CD14-positive monocyte (primary cell): ENCODE data around the gene HGFAC. TPM values are rescaled to one million over a fixed set of nuclear protein-coding genes. Genes with fewer than 3 reads are reported as not detected.
A peak's percentile ranks its signal among the peaks of the same experiment; 100 is the strongest.

Source experiments
- DNase-seq, 3 donors: peaks; one replicate each; pipeline ENCODE4 v3.0.0-alpha.2; 2011 to 2022
- H2AFZ ChIP-seq: 2 replicates; pipeline ENCODE4 v1.6.0; 2012; ENCODE audit warnings: mild to moderate bottlenecking, low read depth, low read length, inconsistent platforms; ENCODE audit not compliant: insufficient read depth, poor library complexity, severe bottlenecking
- H3K27ac ChIP-seq, 2 donors: 1 replicate in 1 of 2; 2 replicates in 1 of 2; pipeline ENCODE4 v1.5.1; 2012 to 2013; ENCODE audit warnings: low read length in 2 of 2, control low read depth in 1 of 2, inconsistent platforms in 1 of 2, low read depth in 1 of 2, mild to moderate bottlenecking in 1 of 2
- H3K27me3 ChIP-seq, 2 donors: one replicate each; pipeline versions ENCODE4 v1.6.0 to v1.6.1; 2011 to 2013; ENCODE audit warnings: low read length in 2 of 2; ENCODE audit not compliant: control insufficient read depth in 2 of 2, insufficient read depth in 2 of 2
- H3K36me3 ChIP-seq, 2 donors: replicated peaks in 1 of 2; 1 replicate in 1 of 2; 2 replicates in 1 of 2; pipeline versions ENCODE4 v1.5.1 to v1.6.1; 2012 to 2013; ENCODE audit warnings: low read length in 2 of 2, control low read depth in 1 of 2, inconsistent platforms in 1 of 2, mild to moderate bottlenecking in 1 of 2; ENCODE audit not compliant: insufficient read depth in 2 of 2, control insufficient read depth in 1 of 2
- H3K4me1 ChIP-seq, 2 donors: 1 replicate in 1 of 2; 2 replicates in 1 of 2; pipeline versions ENCODE4 v1.5.1 to v1.6.1; 2012 to 2013; ENCODE audit warnings: low read length in 2 of 2, control low read depth in 1 of 2, inconsistent platforms in 1 of 2, mild to moderate bottlenecking in 1 of 2, moderate library complexity in 1 of 2; ENCODE audit not compliant: insufficient read depth in 2 of 2, control insufficient read depth in 1 of 2
- H3K4me2 ChIP-seq: replicated peaks from 2 replicates; pipeline ENCODE3; 2012; ENCODE audit warnings: low read length, moderate library complexity, mild to moderate bottlenecking; ENCODE audit not compliant: poor library complexity, severe bottlenecking; ENCODE audit errors: extremely low read depth
- H3K4me3 ChIP-seq, 3 experiments: fragments of 200-600 bp in 1 of 3; sonication (generic) in 1 of 3; replicated peaks in 1 of 3; 1 replicate in 2 of 3; 2 replicates in 1 of 3; pipeline ENCODE4 v1.5.1; 2011 to 2013; ENCODE audit warnings: low read length in 3 of 3, mild to moderate bottlenecking in 3 of 3, control low read depth in 2 of 3, low read depth in 2 of 3, inconsistent platforms in 1 of 3, moderate library complexity in 1 of 3
- H3K79me2 ChIP-seq: 2 replicates; pipeline ENCODE4 v1.6.0; 2012; ENCODE audit warnings: mild to moderate bottlenecking, control low read depth, inconsistent platforms, low read length, moderate library complexity; ENCODE audit not compliant: insufficient read depth
- H3K9ac ChIP-seq: 2 replicates; pipeline ENCODE4 v1.6.0; 2017; ENCODE audit warnings: low read length, mild to moderate bottlenecking; ENCODE audit not compliant: insufficient read depth, poor library complexity, severe bottlenecking
- H3K9me3 ChIP-seq, 2 donors: replicated peaks in 1 of 2; 1 replicate in 1 of 2; 2 replicates in 1 of 2; pipeline versions ENCODE4 v1.5.1 to v1.6.1; 2012 to 2013; ENCODE audit warnings: low read length in 2 of 2, control low read depth in 1 of 2; ENCODE audit not compliant: control insufficient read depth in 1 of 2, insufficient read depth in 1 of 2
- H4K20me1 ChIP-seq: 2 replicates; pipeline ENCODE4 v1.6.0; 2012; ENCODE audit warnings: mild to moderate bottlenecking, low read length, control low read depth, moderate library complexity; ENCODE audit not compliant: insufficient read depth
- H3K27ac Mint-ChIP-seq, 7 donors: one replicate each; pipeline ENCODE4 v1.8.0; 2020; ENCODE audit warnings: mild to moderate bottlenecking in 7 of 7, mixed read lengths in 7 of 7, moderate library complexity in 6 of 7, inconsistent platforms in 2 of 7
- H3K27me3 Mint-ChIP-seq, 3 donors: one replicate each; pipeline ENCODE4 v1.8.0; 2021 to 2022; ENCODE audit warnings: low read depth in 3 of 3, mild to moderate bottlenecking in 3 of 3, mixed read lengths in 3 of 3, moderate library complexity in 3 of 3, inconsistent platforms in 1 of 3
- H3K36me3 Mint-ChIP-seq, 2 donors: one replicate each; pipeline ENCODE4 v1.8.0; 2020; ENCODE audit warnings: mixed read lengths in 2 of 2, inconsistent platforms in 1 of 2, mild to moderate bottlenecking in 1 of 2
- H3K4me1 Mint-ChIP-seq: one replicate; pipeline ENCODE4 v1.8.0; 2020; ENCODE audit warnings: mild to moderate bottlenecking, mixed read lengths
- H3K4me3 Mint-ChIP-seq, 2 donors: one replicate each; pipeline ENCODE4 v1.8.0; 2020; ENCODE audit warnings: mild to moderate bottlenecking in 2 of 2, mixed read lengths in 2 of 2, moderate library complexity in 1 of 2
- H3K9me3 Mint-ChIP-seq, 7 donors: one replicate each; pipeline ENCODE4 v1.8.0; 2020 to 2022; ENCODE audit warnings: mixed read lengths in 7 of 7, mild to moderate bottlenecking in 6 of 7, moderate library complexity in 6 of 7, inconsistent platforms in 2 of 7
- WGBS: methylation state at CpG from one replicate; pipeline ENCODE4 v1.1.5; 2013; ENCODE audit warnings: missing lambda C conversion rate; ENCODE audit not compliant: insufficient coverage; 5-methylcytosine and 5-hydroxymethylcytosine counted together
- intact Hi-C, 2 donors: fragments of 100-400 bp; cut with micrococcal nuclease; formaldehyde crosslinking; loops; one replicate each; pipeline versions ENCODE4 v1.15.0 to v1.15.1; 2023
- polyA plus RNA-seq, 3 donors: library from polyadenylated mRNA; depleted of rRNA in 1 of 3; unstranded in 2 of 3; stranded (reverse) in 1 of 3; fragments of 300-500 nt in 2 of 3; fragments of >200 nt in 1 of 3; fragmentation: Illumina TruSeq in 2 of 3; gene quantifications; 1 replicate in 2 of 3; 2 replicates in 1 of 3; pipeline ENCODE4 v1.2.3, GENCODE V29; 2012 to 2021
- TF ChIP-seq, protein P1 (sequence below): fragments of 200-600 bp; IDR thresholded peaks from one replicate; pipeline ENCODE4 v1.8.0; 2022; ENCODE audit warnings: antibody characterized with exemption, mild to moderate bottlenecking

The HGFAC gene
- polyA plus RNA-seq, 3 donors = 0.17 TPM; not detected in 2

DNA sequence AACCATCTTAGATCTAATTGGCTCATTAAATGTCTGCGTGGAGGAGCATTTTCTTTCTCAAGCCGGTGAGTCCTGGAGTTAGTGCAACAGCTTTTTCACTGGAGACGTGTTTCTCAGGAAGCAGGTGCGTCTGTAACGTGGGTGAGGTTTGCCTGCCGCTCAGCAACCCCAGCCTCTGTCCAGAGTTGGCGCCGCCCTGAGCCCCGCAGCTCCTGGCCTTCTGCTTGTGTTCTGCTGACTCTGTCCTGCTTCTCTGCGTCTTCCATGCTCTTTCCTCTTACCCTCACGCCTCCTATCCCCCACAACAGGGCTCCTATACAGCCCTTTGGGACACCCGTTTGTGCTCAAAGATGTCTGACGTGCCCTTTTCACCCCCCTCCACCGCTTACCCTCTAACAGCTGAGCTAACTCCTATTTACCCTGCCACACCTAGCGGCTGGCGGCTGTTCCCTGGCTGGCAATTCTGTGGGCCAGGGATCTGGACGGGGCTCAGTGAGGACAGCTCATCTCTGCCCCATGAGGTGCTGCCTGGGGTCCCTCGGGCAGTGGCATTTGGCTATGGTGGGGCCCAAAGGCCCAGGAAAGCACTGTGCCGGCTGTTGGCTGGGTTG, 40.1 kb downstream of the HGFAC start:
- Histone ChIP-seq H4K20me1 (no peaks in the 10 kb centered on the region), H3K9me3 (no peaks in the 10 kb centered on the region), H3K36me3 (no peaks in the 10 kb centered on the region), H3K4me3 (no peak overlapping the region), H3K9ac (no peak overlapping the region), H3K27me3 (peaks cover 0 to 46% of the 10 kb centered on the region in 2 donors), H2AFZ (no peak overlapping the region), H3K4me1 (peaks cover 6 to 10% of the 10 kb centered on the region in 2 donors), H3K27ac (no peak overlapping the region), H3K4me2 (no peak overlapping the region), H3K79me2 (no peaks in the 10 kb centered on the region)
- Mint-ChIP-seq H3K4me3 (peak overlapping the region in 1 of 2 donors; percentile 33), H3K27me3 (peaks cover 40 to 64% (median 45%) of the 10 kb centered on the region in 3 donors), H3K36me3 (no peaks in the 10 kb centered on the region), H3K4me1 (peaks cover 3% of the 10 kb centered on the region), H3K9me3 (peaks cover 0 to 2% (median 0%) of the 10 kb centered on the region in 7 donors), H3K27ac (no peak overlapping the region)
- TF ChIP-seq, protein P1, sequence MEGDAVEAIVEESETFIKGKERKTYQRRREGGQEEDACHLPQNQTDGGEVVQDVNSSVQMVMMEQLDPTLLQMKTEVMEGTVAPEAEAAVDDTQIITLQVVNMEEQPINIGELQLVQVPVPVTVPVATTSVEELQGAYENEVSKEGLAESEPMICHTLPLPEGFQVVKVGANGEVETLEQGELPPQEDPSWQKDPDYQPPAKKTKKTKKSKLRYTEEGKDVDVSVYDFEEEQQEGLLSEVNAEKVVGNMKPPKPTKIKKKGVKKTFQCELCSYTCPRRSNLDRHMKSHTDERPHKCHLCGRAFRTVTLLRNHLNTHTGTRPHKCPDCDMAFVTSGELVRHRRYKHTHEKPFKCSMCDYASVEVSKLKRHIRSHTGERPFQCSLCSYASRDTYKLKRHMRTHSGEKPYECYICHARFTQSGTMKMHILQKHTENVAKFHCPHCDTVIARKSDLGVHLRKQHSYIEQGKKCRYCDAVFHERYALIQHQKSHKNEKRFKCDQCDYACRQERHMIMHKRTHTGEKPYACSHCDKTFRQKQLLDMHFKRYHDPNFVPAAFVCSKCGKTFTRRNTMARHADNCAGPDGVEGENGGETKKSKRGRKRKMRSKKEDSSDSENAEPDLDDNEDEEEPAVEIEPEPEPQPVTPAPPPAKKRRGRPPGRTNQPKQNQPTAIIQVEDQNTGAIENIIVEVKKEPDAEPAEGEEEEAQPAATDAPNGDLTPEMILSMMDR = no peak
- DNase-seq = no peak
- 63% methylated on average over 18 of the region's 19 CpGs for WGBS
- intact Hi-C loops = no loop called here

DNA sequence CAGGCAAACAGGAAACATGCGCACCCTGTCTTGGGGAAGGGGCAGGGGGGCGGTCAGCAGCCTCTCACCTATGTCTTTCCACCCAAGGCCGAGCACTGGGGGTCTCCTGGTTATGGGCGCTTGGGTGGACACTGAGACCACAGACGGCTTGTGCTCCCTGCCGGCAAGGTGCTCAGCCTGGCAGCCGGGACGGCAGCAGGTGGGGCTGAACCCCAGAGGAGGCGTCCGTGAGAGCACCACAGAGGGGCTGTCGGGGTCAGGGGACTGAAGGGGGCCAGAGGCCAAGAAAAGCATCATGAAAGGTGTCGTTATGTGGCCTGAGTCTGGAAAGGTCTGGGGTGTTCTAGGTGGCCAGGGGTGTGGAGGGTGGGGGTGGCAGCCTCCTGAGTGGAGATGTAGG, 40.9 kb downstream of the HGFAC start:
- no peaks in the 10 kb centered on the region for H3K79me2 ChIP-seq
- no peaks in the 10 kb centered on the region for H3K36me3 Mint-ChIP-seq
- TF ChIP-seq, protein P1 = no peak
- no peak overlapping the region for H2AFZ ChIP-seq
- H3K4me1 Mint-ChIP-seq = peaks cover 3% of the 10 kb centered on the region
- H3K9me3 Mint-ChIP-seq = peaks cover 0 to 2% (median 0%) of the 10 kb centered on the region in 7 donors
- H3K4me3 ChIP-seq = no peak overlapping the region
- H3K27ac ChIP-seq = no peak overlapping the region
- intact Hi-C loops = no loop called here
- H3K27ac Mint-ChIP-seq = no peak overlapping the region
- no peaks in the 10 kb centered on the region for H3K9me3 ChIP-seq
- peaks cover 0 to 46% of the 10 kb centered on the region in 2 donors for H3K27me3 ChIP-seq
- H3K4me3 Mint-ChIP-seq = peak overlapping the region in 1 of 2 donors; percentile 26
- no peak overlapping the region for H3K4me2 ChIP-seq
- no peak overlapping the region for H3K9ac ChIP-seq
- DNase-seq = no peak
- WGBS = 90% methylated on average over 4 of the region's 12 CpGs
- H3K4me1 ChIP-seq = peaks cover 6 to 10% of the 10 kb centered on the region in 2 donors
- peaks cover 40 to 70% (median 45%) of the 10 kb centered on the region in 3 donors for H3K27me3 Mint-ChIP-seq
- H3K36me3 ChIP-seq = no peaks in the 10 kb centered on the region
- no peaks in the 10 kb centered on the region for H4K20me1 ChIP-seq
